CD4-positive, alpha-beta T cell treated with Interleukin-6 at 100 ng/mL for 8 hours (primary cell): ENCODE measurements around the gene USE1.

Experiments
- DNase-seq: peaks from one replicate; pipeline ENCODE4 v3.0.0-alpha.2; 2020; ENCODE audit warnings: mixed read lengths, low spot score

The USE1 gene

DNA sequence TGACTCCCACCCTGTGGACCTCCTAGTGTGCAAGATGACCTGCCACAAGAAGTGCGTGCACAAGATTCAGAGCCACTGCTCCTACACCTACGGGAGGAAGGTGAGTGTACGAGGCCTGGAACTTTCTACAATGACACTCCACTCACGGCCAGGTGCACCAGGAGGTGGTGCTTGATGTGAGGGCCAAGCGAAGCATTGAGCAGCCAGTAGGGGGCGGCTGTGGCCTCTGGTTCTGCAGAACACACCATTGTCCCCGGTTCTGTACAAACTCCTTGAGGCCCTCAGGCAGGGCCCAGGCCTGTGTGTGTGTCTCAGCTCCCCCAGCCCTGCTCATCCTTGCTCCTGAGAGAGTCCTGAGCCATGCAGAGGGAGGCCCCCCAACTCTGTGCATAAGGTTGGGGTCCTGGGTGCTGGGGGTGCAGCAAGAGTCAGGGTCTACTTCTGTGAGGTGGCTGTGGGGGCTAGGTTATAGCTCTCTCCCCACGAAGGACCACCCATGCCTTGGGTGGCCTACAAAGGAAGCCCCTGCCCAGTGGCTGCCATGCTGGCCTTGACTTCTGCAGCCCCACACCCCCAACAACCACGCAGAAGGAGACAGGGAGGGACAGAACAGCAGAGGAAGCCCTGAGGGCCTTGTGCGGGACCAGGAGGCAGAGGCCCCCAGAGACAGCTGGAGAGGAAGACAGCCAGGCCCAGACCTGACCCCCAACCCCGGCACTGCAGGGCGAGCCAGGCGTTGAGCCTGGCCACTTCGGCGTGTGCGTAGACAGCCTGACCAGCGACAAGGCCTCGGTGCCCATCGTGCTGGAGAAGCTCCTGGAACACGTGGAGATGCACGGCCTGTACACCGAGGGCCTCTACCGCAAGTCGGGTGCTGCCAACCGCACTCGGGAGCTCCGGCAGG, 9.7 kb upstream of the USE1 start:
- peak; percentile 61 for DNase-seq

- DNase-seq, result no peak
These were observed 8.2 kb upstream of the USE1 start for GRCh38 chr19:17206736-17207581.

GRCh38 chr19:17209126-17210036, 5.8 kb upstream of the USE1 start:
- no peak for DNase-seq

DNA sequence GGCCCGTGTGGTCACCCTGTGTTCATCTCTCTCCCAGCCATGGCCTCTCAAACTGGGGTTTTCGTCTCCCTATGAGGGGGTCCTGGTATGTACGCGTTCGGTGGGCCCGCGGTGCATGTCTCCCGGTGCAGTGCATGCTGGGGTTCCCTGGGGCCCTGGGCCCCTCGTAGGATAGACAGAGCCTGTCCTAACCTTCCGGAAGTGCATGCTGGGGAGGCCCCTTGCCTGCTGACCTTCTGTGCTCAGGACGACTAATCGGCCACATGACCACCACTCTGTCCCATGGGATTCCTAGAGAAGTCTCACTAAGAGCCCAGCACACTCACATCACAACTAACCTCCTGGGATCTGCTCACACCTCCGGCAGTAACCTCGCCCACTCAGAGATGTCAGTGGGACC, 4.9 kb upstream of the USE1 start:
- DNase-seq, result no peak

GRCh38 chr19:17211547-17212446, 3.4 kb upstream of the USE1 start:
- DNase-seq, result no peak

- DNase-seq, result no peak
These were observed 1.8 kb upstream of the USE1 start for GRCh38 chr19:17213334-17213733.

DNA sequence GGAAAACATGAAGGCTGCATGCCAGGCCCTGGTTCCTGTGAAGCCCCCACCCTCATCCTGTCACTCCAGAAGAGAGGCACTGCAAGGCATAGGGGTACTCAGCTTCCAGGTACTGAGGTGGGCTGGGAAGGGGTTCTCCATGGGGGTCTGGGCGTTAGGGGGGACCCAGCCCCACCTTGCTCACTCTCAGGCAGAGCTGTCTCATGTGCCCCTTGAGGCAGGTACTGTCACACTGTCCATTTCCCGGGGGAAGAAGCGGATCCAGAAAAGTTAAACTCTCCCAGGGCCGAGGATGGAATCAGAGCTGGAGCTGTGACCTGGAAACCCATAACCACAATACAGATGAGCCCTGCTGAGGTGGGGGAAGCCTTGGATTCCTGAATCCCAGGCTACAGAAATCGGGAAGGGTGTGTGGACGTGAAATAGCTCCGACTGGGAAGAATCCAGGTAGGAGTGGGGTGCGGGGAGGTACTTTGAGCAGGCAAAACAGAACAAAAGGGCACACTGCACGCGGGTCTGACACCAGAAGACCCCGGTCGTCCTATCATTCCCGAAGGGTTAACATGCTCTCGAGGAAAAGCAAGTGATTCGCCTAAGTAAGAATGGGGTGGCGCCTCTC, 540 bp upstream of the USE1 start:
- no peak for DNase-seq

GRCh38 chr19:17216058-17216670, 1.0 kb downstream of the USE1 start:
- DNase-seq, result no peak

- DNase-seq, result no peak
These were observed 4.1 kb downstream of the USE1 start for GRCh38 chr19:17219286-17219685.

DNA sequence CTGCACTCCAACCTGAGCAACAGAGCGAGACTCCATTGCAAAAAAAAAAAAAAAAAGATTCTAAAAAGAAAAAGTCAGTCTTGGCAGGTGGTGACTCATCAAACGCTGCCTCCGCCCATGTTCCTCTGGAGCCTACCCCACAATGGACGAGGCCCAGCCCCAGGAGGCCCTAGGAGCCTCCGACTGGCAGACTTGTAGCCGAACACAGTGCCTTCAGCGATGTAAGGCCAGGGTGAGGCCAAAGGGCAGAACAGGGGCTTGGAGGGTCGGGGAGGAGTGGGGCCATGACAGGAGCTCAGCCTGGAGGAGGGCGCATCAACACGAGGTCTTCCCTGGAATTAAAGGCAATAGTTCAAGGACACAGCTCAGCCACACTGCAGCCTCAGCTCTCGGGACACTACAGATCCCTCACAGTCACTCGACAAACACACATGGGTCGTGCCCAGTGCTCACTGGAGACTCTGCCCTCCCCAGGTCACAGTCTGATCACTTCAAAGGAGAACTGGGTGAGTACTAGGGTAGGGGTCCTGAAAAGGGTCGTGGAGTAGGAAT, 5.1 kb downstream of the USE1 start:
- DNase-seq, result no peak

- DNase-seq, result no peak
These were observed 9.9 kb downstream of the USE1 start for GRCh38 chr19:17225053-17225452.

GRCh38 chr19:17226002-17226933, 11.1 kb downstream of the USE1 start, which contains the start of gene OCEL1:
TSS of gene OCEL1 (plus strand) at chr19:17226226. CDS start at chr19:17226248, 22 bp downstream.
- DNase-seq, result peak; percentile 95

DNA sequence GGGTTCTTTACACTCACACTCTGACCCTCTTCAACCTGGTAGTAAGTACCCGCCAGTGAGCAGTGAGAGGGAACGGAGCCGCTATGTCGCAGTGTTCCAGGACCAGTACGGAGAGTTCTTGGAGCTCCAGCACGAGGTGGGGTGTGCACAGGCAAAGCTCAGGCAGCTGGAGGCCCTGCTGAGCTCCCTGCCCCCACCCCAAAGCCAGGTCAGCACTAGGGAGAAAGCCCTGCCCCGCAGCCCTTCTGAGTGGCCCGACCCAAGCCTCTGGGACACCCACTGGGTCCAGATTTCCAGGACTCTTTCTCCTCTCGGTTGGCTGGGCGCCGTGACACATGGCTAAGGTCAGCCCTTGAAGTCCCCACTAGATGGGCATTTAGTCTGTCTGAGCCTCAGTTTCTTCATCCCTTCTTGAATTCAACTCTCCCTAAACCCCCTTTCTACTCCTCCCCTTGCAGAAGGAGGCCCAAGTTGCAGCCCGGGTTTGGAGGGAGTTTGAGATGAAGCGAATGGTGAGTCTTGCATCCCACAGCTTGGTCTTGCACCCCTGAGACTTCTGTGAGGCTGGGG, 12.7 kb downstream of the USE1 start:
- no peak for DNase-seq

GRCh38 chr19:17229890-17230289, 14.7 kb downstream of the USE1 start:
- DNase-seq, result no peak

DNA sequence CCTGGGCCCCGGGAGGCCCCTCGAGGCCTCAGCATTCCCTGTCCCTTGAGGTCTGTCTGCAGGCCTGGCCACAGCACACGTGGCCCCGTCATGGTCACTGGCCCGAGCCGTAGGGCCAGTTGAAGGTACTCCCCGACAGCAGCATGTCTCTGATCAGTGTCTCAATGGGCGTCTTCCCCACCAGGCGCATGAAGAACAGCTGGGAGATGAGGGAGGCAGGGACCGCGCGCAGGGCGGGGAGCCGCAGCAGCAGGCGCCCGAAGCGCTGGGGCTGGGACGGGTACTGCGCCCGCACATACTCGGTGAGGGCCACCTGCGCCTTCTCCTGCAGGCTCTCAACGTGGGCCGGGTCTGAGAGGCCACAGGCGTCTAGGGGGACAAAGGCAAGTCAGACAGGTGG, 17.1 kb downstream of the USE1 start:
- no peak for DNase-seq

- peak; percentile 59 for DNase-seq
These were observed 19.7 kb downstream of the USE1 start for GRCh38 chr19:17234911-17235299.

DNA sequence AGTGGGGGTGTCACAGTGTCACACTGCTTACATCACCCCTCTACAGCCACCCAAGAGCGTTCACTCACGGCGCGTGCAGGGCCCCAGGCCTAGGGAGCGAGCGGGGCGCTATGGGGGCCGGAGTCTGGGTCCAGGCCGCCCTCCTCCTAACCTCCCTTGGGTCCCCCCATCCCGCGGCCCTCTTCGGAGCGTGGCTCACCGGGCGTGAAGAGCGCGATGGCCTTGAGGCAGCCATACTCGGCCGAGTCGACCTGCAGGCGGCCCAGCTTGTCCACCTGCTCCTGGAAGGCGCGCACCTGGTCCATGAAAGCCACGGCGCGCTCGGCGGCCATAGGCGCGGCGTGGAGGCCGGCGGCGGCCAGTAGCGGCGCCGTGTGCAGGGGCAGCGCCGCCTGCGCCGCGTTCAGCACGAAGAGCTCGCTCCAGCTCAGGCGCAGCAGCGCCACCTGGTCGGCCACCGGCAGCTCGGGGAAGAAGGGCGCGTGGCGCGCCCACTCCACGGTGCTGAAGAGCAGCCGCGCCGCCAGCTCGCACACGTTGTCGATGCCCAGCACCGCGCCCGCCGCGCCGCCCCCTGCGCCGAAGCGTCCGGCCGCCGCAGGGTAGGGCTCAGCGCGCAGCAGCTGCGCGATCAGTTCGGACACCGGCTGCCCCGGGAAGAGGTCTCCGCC, 20.3 kb downstream of the USE1 start:
- peak; percentile 75 for DNase-seq
